GM11168 (cell line): ENCODE measurements around the gene TMEM88.
"Not testable (repeated sequence)": the region's sequence is repeated elsewhere in the genome, so short reads cannot be mapped to it uniquely, and the experiment has no call there.

ENCODE experiments used
- in situ Hi-C: fragments of 300-500 bp; cut with MboI; formaldehyde crosslinking; loops from one replicate; pipeline ENCODE4 v1.12.0; 2022; ENCODE audit warnings: low sequenced_read_pairs; ENCODE audit not compliant: unreplicated experiment

TMEM88 gene

GRCh38 chr17:7855660-7856010 is 769 bp downstream of the TMEM88 start:
- in situ Hi-C loops, result no loop called here

DNA sequence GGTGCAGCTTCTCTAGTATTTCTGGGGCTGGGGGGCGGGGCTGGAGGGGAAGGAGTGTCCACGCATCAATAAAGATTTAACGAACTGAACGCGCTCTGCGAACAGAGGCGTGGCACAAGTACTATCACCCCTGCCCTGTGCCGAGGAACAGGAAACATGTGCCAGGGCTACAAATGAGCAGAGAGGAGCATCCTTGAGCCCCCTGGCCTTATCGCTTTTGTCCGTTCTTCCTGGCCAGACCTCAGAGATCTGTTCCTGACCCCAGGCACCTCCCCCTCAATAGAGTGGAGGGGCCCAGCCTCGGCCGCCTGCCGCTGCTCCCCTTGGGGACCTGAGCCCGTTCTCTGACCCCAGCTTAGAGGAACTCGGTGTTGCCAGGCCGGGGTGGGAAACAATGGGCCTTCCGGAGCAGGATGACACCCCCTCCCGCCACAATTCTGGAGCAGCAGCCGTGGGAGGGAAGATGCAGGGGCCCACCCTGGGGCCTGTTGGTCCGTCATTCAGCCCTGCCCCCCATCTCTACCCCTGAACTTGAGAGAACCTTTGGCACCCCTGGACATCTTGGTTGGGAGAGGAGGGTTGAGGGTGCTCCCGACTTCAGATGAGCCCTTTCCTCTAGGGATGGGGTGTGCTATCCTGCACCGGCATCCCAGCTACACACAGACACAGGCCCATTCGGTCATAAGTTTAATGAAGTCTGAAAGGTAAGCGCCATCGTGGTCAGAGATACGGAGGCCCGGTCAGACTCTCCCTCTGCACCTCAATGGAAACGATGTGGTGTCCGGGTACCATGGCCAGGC is 1.3 kb downstream of the TMEM88 start:
- in situ Hi-C loops, result no loop called here

DNA sequence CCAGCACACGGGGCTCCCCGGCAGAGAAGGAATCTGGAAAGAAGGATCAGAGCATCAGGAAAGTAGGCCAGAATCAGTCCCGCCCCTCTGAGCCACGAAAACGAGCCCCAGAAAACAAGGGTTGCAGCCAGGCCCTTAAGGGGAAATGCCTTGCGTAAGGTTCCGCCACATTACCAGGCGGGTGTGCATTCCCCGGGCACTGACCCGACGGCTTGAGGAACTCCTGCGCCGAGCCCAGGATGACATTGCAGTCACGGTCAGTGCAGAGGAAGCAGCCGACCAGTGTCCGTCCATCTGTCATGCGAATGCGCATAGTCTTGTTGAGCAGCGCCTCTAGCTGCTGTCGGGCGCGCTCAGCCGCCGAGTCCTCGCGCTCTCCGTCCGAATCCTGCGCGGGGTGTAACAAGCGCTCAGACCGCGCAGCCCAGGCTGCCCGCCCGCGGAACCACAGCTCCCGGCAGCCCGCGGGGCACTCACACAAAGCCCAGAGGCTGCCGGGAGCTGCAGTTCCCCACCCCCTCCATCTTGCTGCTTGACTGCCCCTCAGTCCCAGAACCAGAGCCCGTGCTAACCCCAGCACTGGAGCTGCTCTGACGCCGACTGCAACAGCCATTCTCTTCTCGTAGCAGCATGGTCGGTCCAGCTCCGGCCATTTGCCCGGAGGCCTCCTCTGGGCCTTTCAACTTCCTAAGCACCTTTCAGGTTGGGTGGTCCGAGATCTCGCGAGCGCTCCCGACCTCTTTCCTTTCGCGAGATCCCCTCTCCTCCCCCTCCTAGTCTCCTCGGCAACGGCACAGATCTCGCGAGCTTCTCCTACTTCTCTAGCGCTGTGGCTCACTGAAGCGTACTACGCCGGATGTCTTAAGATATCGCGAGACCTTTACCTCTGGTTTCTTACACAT is 2.2 kb downstream of the TMEM88 start, which contains the start of gene NAA38:
TSS of gene NAA38 (minus strand) at position 749 of the 902 bp plus-strand sequence. CDS start at position 653, 96 bp downstream.
- in situ Hi-C loops, result no loop called here

DNA sequence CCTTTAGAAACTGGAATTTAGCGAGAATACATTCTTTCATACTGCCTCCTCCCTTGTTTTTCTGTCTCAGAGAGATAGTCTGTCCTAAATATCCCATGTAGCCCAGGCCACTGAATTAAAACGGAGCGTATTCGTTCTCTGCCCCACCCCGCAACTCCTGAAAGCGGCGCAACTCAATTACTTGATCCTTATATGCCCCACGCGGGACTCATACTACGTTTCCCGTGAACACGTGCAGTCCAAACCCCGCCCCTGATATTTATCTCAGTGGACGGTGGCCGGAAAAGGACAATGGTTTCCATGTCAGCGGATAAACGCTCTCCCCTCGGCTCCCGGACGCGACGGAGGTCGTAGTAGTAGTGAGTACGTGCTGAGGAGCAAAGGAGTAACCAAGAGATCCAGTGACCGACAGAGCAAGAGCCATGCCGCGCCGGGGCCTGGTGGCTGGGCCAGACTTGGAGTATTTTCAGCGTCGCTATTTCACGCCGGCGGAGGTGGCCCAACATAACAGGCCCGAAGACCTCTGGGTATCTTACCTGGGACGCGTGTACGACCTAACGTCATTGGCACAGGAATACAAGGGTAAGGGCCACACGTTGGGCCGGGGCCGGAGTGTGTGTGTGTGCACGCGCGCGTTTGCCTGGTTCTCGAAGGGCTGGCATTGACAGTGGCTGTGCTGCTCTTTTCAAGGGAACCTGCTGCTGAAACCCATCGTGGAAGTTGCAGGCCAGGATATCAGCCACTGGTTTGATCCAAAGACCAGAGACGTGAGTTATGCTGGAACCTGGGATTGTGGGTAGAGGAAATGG is 3.1 kb downstream of the TMEM88 start, which contains the start of gene CYB5D1:
TSS of gene CYB5D1 (plus strand) at position 291 of the 809 bp plus-strand sequence. CDS start at position 423, 132 bp downstream.
- in situ Hi-C loops, result no loop called here

GRCh38 chr17:7858522-7858810 is 3.6 kb downstream of the TMEM88 start:
- in situ Hi-C loops, result no loop called here

DNA sequence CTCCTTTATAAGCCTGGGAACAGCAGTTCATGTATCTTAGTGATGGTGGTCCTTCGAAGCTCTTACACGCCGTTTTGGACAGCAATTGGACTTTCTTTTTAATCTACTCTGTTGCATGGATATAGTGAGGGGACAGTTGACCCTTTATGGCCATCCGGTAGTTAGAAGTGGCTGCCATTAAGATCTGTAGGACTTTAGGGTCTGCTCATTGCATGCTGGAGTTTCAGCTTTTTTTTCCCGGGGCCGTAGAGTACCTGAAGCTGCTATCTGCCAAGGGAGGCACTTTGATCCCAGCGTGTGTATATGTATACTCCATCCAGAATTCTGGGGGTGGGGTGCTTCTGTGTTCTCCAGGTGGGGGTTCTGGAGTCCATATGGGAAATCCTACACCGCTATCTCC is 4.2 kb downstream of the TMEM88 start:
- in situ Hi-C loops, result no loop called here

- in situ Hi-C loops, result no loop called here
These were observed 8.0 kb downstream of the TMEM88 start for GRCh38 chr17:7862692-7863437.

DNA sequence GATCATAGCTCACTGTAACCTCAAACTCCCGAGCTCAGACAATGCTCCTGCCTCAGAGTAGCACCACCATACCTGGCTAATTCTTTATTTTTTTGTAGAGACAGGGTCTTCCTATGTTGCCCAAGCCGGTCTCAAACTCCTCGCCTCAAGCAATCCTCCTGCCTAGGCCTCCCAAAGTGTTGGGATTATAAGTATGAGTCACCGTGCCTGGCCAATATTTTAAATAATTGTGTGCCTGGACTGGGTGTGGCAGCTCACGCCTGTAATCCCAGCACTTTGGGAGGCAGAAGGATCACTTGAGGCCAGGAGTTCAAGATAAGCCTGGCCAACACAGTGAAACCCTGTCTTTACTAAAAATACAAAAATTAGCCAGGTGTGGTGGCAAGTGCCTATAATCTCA is 9.5 kb downstream of the TMEM88 start:
- in situ Hi-C loops, result not testable (repeated sequence)

DNA sequence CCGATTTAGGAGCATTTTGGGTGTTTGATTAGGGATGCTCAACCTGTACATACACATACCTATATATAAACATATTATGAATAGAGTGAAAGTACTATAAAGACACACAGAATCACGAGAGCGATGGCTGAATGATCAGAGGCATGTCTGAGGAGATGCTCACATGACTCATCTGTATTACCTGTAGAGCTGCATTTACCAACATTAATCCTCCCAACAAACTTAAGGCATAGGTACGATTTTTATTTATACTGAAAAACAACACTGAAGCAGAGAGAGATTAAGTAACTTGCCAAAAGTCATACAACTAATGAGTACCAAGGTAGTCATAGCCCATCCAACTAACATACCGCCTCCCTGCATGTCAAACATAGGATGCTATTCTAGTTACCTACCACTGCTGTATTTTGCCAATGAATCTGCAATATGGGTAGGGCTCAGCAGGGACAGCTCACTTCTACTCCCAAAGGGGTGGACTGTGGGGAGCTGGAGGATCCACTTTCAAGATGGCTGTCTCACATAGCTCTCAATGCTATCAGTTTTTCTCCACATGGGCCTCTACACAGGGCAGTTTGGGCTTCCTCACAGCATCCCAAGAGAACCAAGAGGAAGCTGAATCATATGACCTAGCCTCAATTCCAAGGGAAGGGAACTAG is 10.3 kb downstream of the TMEM88 start:
- in situ Hi-C loops, result no loop called here

DNA sequence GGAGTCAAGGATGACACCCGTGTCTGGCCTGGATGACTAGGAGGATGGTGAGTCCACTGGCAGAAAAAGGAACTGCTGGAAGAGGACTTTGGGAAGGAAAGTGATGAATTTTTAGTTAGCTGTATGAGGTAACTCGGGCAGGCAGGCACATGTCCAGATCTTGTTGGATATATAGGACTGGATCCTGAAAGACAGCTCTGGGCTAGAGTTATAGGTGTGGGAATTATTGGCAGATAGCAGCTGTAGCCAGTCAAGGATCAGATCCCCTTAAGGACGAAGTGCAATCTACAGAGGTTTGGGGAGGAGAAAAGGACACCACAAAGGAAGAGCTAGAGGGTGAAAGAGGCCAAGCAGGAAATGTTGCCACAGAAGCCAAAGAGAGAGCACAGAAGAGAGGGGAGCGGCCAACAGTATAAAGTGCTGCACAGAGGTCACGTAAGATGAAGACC is 13.0 kb downstream of the TMEM88 start:
- in situ Hi-C loops, result no loop called here

DNA sequence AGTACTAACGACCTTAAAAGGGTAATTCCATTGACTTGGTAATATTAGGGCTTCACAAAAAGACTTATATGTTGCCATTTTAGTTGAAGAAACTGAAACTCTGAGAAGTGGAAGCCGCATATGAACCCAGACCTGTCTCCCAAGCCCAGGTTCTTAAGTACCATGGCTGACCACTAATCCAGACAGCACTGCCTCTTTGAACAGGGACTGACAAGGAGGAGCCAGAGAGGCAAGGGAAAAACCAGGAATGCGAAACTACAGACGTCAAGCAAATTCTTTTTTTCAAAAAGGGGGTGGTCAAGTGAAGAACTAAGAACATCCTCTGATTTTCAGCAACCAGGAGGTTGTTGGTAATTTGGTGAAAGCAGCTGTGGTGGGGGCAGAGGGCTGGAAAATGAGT is 18.2 kb downstream of the TMEM88 start:
- in situ Hi-C loops, result no loop called here

DNA sequence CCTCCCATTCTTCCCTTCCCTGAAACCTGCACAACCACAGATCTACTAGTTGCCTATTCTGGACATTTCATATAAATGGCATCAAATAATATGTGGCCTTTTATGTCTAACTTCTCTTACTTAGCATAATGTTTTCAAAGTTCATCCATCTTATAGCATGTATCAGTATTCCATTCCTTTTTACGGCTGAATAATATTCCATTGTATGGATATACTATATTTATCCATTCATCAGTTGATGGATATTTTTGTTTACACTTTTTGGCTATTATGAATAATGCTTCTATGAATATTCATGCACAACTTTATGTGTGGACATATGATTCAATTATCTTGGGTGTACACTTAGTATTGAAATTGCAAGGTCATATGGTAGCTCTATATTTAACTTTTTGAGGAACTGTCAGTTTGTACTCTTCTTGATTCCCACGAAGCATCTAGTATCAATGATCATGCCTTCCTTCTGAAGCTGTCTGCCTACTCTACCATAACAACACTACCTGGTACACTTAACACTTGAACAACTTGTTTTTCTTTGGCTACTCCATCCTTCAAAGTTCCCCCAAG is 21.0 kb downstream of the TMEM88 start:
- in situ Hi-C loops, result no loop called here

- in situ Hi-C loops, result no loop called here
These were observed 23.4 kb downstream of the TMEM88 start for GRCh38 chr17:7878234-7878633.

DNA sequence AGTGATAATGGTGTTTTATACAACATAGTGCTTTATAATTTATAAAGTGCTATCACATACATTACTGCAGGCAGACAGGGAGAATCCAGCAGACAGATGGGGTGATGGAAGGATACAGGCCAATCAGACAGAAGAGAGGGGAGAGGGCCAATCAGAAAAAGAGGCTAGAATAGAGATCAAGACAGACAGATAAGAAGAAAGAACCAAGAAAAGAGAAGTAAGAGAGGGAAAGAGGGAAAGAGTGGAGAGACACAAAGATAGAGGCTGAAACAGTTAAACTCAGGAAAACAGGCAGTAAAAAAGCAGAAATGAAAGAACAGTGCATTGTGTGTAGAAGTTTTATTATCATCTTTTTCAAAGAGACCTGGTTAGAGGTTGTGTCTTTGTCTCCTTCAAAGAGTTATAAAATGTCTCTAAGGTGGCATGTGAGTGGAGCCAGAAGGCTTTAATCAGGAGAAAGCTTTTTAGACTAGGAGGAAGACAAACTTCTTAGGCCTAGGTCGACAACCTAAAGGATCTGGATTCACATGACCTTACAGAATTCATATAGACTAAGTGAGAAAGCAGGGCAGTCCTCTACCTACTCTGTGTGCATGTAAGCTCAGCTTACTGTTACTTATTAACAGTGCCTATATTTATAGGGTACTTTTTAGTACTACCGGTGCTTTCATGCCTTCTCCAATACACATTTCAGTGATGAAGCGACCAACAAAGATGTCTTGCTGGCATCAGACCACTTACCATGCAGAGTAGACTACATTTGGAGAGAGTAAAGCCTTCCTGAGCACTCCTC is 25.4 kb downstream of the TMEM88 start:
- in situ Hi-C loops, result no loop called here

DNA sequence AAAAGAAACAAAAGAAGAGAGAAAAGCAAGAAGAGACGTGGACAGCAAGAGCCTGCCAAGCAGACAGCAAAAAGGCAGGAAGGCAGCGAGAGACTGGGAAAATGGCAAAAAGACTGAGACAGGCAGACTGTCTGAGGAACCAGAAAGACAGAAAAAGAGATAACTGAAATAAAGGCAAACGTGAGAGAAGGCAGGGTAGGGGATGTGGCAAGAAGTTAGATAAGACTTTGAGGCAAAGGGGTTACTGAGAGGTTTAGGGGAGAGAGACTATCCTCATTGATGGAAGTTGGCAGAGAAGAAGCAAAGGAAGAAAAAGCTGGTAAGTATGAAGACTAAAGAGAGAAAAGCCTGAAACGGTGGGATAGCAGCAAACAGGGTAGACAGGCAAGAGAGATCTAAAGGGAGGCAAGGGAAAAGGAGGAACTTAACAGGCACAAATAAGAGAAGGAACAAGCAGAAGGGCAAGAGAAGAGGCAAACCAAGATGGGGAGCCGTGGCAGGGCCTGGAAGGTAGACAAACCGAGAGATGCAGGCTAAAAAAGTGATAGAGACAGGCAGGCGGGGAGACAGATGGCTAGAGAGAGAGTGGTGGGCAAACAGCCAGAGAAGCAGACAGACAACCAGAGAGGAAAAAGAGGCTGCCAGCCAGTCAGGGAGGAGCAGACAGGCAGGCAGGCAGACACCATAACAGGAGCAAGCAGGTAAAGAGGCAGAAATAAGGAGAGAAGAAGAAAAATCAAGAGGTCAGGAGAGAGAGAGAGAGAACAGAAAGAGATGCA is 26.6 kb downstream of the TMEM88 start:
- in situ Hi-C loops, result no loop called here

DNA sequence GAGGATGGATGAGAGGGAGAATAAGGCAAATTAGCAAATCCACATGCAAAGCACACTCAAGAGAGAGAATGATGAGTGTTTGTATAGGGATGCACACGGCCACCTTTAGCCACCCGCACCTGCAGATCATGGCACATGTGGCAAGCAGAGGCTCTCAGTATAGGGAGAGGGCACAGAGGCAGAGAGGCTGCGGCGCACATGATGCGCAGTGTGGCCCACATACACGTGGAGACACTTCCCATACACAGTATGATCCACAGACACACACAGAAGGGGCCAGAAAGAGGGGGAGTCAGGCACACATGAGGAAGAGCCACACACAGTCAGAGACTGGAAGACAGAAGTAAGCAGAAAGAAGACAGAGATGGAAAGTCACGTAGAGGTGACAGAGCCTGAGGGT is 27.2 kb downstream of the TMEM88 start:
- in situ Hi-C loops, result no loop called here

- in situ Hi-C loops, result no loop called here
These were observed 27.8 kb downstream of the TMEM88 start for GRCh38 chr17:7882629-7883028.
